Mucosa of descending colon (tissue), 3 donors: ENCODE results near the gene ITGB1. TPM values are rescaled to one million over a fixed set of nuclear protein-coding genes. Genes with fewer than 3 reads are reported as not detected.

Experiments
- ATAC-seq: fragments of 200-7000 bp; cut with Tn5 transposase; one replicate; pipeline ENCODE4 v1.9.1; 2020; ENCODE audit warnings: mild to moderate bottlenecking, moderate library complexity
- DNase-seq, 3 donors: peaks; one replicate each; pipeline ENCODE4 v3.0.0-alpha.2; 2020
- H3K36me3 ChIP-seq: fragments of 200-600 bp; one replicate; pipeline ENCODE4 v1.8.0; 2021; ENCODE audit warnings: low read depth, mild to moderate bottlenecking
- H3K4me1 ChIP-seq: fragments of 200-600 bp; one replicate; pipeline ENCODE4 v1.8.0; 2021; ENCODE audit warnings: low read depth, mild to moderate bottlenecking
- H3K4me3 ChIP-seq: fragments of 200-600 bp; one replicate; pipeline ENCODE4 v1.8.0; 2021; ENCODE audit warnings: mild to moderate bottlenecking
- H3K9me3 ChIP-seq: fragments of 200-600 bp; one replicate; pipeline ENCODE4 v1.8.0; 2021; ENCODE audit warnings: mild to moderate bottlenecking
- CTCF ChIP-seq: fragments of 200-600 bp; IDR thresholded peaks from one replicate; pipeline ENCODE4 v1.8.0; 2022; ENCODE audit warnings: antibody characterized with exemption, mild to moderate bottlenecking
- intact Hi-C, 2 donors: fragments of 100-400 bp; cut with DNase I in 1 of 2; cut with micrococcal nuclease in 1 of 2; formaldehyde crosslinking; loops; one replicate each; pipeline versions ENCODE4 v1.11.0 to v1.11.1; 2022; cut with DNase I, micrococcal nuclease
- total RNA-seq, 3 donors: library from RNA; stranded (reverse); fragmentation: NEBNext Ultra II Directional in 2 of 3; extraction: Animal tissue kit (Norgen Biotek cat#: 25700) in 2 of 3; gene quantifications; one replicate each; pipeline versions ENCODE4 v1.2.1 to v1.2.4, GENCODE V29; 2021 to 2023
- donor health status: DM: no; HTN: no; CAD: no; lungs with moderate emphysema.
- donor health status: DM: no; HTN: no; CAD: no.
- donor health status: DM: no; HTN: yes; CAD: no.

The ITGB1 gene
- total RNA-seq, 3 donors from 2014 or later, result 268 to 515 (median 274) TPM

GRCh38 chr10:32985775-32986350, 27.8 kb upstream of the ITGB1 start:
- ATAC-seq, result no peak
- intact Hi-C loops, result no loop called here

GRCh38 chr10:32985341-32985764, 27.3 kb upstream of the ITGB1 start:
- no peaks in the 10 kb centered on the region for H3K9me3 ChIP-seq
- intact Hi-C loops, result no loop called here
- no peak for ATAC-seq
- peaks cover 19% of the 10 kb centered on the region for H3K4me1 ChIP-seq
- no peaks in the 10 kb centered on the region for H3K36me3 ChIP-seq
- no peak overlapping the region for H3K4me3 ChIP-seq
- no peak for DNase-seq
- TF ChIP-seq CTCF, result no peak

More at GRCh38 chr10:32985775-32986350, 27.8 kb upstream of the ITGB1 start:
- no peak for DNase-seq
- Histone ChIP-seq H3K4me3 (no peak overlapping the region), H3K36me3 (no peaks in the 10 kb centered on the region), H3K4me1 (peaks cover 18% of the 10 kb centered on the region), H3K9me3 (no peaks in the 10 kb centered on the region)
- no peak for TF ChIP-seq CTCF

- no peaks in the 10 kb centered on the region for H3K9me3 ChIP-seq
- no peak overlapping the region for H3K4me3 ChIP-seq
- H3K36me3 ChIP-seq, result no peaks in the 10 kb centered on the region
- TF ChIP-seq CTCF, result no peak
- H3K4me1 ChIP-seq, result peaks cover 26% of the 10 kb centered on the region
- DNase-seq (no peak), ATAC-seq (no peak)
- intact Hi-C loops, result no loop called here
Observed at GRCh38 chr10:32984003-32984600, 26.1 kb upstream of the ITGB1 start.

GRCh38 chr10:32982911-32983909, 25.2 kb upstream of the ITGB1 start:
- Histone ChIP-seq H3K4me1 (peaks cover 26% of the 10 kb centered on the region), H3K4me3 (no peak overlapping the region), H3K9me3 (no peaks in the 10 kb centered on the region), H3K36me3 (no peaks in the 10 kb centered on the region)
- intact Hi-C loops, result no loop called here
- DNase-seq (no peak), ATAC-seq (peak; percentile 24)
- no peak for TF ChIP-seq CTCF

GRCh38 chr10:32982293-32982709, 24.3 kb upstream of the ITGB1 start:
- no peak for ATAC-seq
- no peak for TF ChIP-seq CTCF
- no peak overlapping the region for H3K4me3 ChIP-seq
- peaks cover 26% of the 10 kb centered on the region for H3K4me1 ChIP-seq
- no peak for DNase-seq
- no peaks in the 10 kb centered on the region for H3K9me3 ChIP-seq
- no peaks in the 10 kb centered on the region for H3K36me3 ChIP-seq
- intact Hi-C loops, result no loop called here
